Measurements from ENCODE around the gene MYL3. TPM values are rescaled to one million over a fixed set of nuclear protein-coding genes. Genes with fewer than 3 reads are reported as not detected.

Gene MYL3
- total RNA-seq, 3 donors from 2014 or later (not counting 1 experiment from before 2014, with no cell fraction given), result not detected

DNA sequence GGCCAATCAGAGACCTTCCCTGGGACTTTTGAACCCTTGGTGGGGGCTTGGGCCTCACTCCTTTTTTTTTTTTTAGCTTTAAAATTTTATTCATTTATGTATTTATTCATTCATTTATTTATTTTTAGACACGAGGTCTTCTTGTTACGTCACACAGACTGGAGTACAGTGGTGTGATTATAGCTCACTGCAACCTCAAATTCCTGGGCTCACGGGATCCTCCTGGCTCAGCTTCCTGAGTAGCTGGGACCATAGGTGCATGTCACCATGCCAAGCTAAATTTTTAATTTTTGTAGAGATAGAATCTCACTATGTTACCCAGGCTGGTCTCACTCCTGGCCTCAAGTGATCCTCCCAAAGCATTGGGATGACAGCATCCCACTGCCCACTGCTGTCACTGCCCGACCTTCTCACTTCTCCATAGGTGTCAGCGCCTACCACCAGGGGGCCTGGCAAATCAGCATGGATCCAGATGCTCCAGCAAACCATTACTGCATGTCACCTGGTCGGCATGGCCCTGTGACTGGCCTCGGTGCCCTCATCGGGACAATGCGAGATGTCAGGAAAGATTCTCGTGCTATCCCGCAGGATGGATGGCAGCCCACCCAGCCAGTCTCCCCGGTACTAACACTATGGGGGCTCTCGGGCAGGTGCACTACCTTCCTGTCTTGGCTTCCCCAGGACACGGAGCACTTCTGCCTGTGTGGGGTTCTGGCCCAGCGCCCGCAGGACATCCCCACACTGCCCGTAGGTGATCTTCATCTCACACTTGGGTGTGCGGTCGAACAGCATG, 3.0 kb downstream of the MYL3 start:
- intact Hi-C loops (cut with micrococcal nuclease), result no loop called here
- Histone ChIP-seq H3K27ac (ENCODE audit: low read length) (no peak overlapping the region), H3K4me1 (ENCODE audit: control insufficient read depth, insufficient read depth, low read length) (no peaks in the 10 kb centered on the region), H3K4me3 (ENCODE audit: low read length) (no peak overlapping the region), H3K9me3 (ENCODE audit: control insufficient read depth, insufficient read depth, low read length) (no peaks in the 10 kb centered on the region), H3K36me3 (ENCODE audit: control insufficient read depth, insufficient read depth, low read length) (no peaks in the 10 kb centered on the region), H3K27me3 (ENCODE audit: control insufficient read depth, insufficient read depth, low read length) (no peaks in the 10 kb centered on the region)
- H3K4me1 Mint-ChIP-seq, result no peaks in the 10 kb centered on the region
- TF ChIP-seq, protein P1, sequence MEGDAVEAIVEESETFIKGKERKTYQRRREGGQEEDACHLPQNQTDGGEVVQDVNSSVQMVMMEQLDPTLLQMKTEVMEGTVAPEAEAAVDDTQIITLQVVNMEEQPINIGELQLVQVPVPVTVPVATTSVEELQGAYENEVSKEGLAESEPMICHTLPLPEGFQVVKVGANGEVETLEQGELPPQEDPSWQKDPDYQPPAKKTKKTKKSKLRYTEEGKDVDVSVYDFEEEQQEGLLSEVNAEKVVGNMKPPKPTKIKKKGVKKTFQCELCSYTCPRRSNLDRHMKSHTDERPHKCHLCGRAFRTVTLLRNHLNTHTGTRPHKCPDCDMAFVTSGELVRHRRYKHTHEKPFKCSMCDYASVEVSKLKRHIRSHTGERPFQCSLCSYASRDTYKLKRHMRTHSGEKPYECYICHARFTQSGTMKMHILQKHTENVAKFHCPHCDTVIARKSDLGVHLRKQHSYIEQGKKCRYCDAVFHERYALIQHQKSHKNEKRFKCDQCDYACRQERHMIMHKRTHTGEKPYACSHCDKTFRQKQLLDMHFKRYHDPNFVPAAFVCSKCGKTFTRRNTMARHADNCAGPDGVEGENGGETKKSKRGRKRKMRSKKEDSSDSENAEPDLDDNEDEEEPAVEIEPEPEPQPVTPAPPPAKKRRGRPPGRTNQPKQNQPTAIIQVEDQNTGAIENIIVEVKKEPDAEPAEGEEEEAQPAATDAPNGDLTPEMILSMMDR (IDR thresholded peaks at IDR 0.05), result peak; percentile 15
- H3K36me3 Mint-ChIP-seq, result no peaks in the 10 kb centered on the region
- 88% methylated on average over 19 of the region's 19 CpGs for WGBS (ENCODE audit: insufficient coverage)
- no peaks in the 10 kb centered on the region for H3K9me3 Mint-ChIP-seq
- DNase-seq (peak in 1 of 2 donors; percentile 35), ATAC-seq (peak in 1 of 3 donors; percentile 29)
- no peak overlapping the region for H3K4me3 Mint-ChIP-seq
- H3K27ac Mint-ChIP-seq, result no peak overlapping the region
- H3K27me3 Mint-ChIP-seq (ENCODE audit: low read depth in 2 of 2), result peaks cover 0 to 5% of the 10 kb centered on the region in 2 donors

DNA sequence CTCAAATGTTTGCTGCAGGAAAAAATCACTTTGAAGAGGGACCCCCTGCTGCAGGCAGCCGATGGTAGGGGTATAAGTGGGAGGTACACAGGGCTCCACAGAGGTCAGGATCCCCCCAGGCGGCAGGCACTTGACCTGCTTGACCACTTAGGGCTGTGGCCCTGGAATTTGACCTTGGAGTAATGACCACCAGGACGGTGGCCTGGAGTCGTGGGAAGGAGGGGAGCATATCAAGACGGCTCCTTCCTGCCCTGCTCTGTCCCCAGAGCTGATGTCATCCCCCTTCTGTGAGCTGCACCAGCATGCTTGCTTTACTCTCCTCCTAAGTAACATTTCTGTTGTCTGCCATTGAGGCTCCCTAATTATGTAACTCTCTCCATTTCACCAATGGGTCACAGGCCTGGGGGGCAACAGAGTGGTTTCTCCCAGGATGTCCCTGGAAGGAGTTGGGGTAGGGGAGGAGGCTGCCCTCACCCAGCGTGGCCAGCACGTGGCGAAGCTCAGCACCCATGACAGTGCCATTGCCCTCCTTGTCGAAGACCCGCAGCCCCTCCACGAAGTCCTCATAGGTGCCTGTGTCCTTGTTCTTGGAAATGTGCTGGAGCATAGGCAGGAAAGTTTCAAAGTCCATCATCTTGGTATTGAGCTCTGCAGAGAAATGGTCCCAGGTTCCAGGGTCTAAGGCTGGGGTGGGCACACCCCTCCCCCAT, 4.1 kb downstream of the MYL3 start:
- peaks cover 0 to 5% of the 10 kb centered on the region in 2 donors for H3K27me3 Mint-ChIP-seq (ENCODE audit: low read depth in 2 of 2)
- no peaks in the 10 kb centered on the region for H3K9me3 ChIP-seq (ENCODE audit: control insufficient read depth, insufficient read depth, low read length)
- ATAC-seq, result no peak
- H3K36me3 Mint-ChIP-seq, result no peaks in the 10 kb centered on the region
- intact Hi-C loops (cut with micrococcal nuclease), result no loop called here
- H3K4me3 ChIP-seq (ENCODE audit: low read length), result no peak overlapping the region
- no peaks in the 10 kb centered on the region for H3K36me3 ChIP-seq (ENCODE audit: control insufficient read depth, insufficient read depth, low read length)
- no peaks in the 10 kb centered on the region for H3K27me3 ChIP-seq (ENCODE audit: control insufficient read depth, insufficient read depth, low read length)
- H3K27ac Mint-ChIP-seq, result no peak overlapping the region
- no peaks in the 10 kb centered on the region for H3K4me1 Mint-ChIP-seq
- 78% methylated on average over 11 of the region's 11 CpGs for WGBS (ENCODE audit: insufficient coverage)
- no peak overlapping the region for H3K4me3 Mint-ChIP-seq
- TF ChIP-seq, protein P1 (IDR thresholded peaks at IDR 0.05), result no peak
- no peak for DNase-seq
- H3K27ac ChIP-seq (ENCODE audit: low read length), result no peak overlapping the region
- no peaks in the 10 kb centered on the region for H3K9me3 Mint-ChIP-seq
- H3K4me1 ChIP-seq (ENCODE audit: control insufficient read depth, insufficient read depth, low read length), result no peaks in the 10 kb centered on the region

DNA sequence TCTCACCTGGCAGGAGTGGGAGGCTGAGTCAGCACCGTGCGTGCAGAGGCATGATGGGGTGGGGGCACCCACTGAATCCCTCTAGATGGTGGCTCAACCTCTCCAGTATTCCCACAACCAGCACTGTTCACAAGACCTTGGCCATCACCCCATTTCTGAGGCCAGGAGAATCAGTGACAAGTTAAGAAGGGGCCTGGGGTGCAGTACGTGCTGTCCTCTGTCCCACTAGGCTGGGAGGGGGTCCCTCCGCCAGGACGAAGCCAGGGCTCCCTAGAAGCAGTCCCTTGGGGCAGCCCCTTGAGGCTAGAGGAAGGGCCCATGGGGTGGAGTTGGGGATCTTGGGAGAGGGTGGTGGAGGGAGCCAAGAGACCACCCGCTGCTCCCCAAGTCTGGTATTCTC, 4.8 kb downstream of the MYL3 start:
- Mint-ChIP-seq H3K4me3 (no peak overlapping the region), H3K27ac (no peak overlapping the region), H3K9me3 (no peaks in the 10 kb centered on the region), H3K4me1 (no peaks in the 10 kb centered on the region), H3K27me3 (ENCODE audit: low read depth in 2 of 2) (peaks cover 0 to 5% of the 10 kb centered on the region in 2 donors), H3K36me3 (no peaks in the 10 kb centered on the region)
- Histone ChIP-seq H3K4me1 (ENCODE audit: control insufficient read depth, insufficient read depth, low read length) (no peaks in the 10 kb centered on the region), H3K27ac (ENCODE audit: low read length) (no peak overlapping the region), H3K4me3 (ENCODE audit: low read length) (no peak overlapping the region), H3K9me3 (ENCODE audit: control insufficient read depth, insufficient read depth, low read length) (no peaks in the 10 kb centered on the region), H3K27me3 (ENCODE audit: control insufficient read depth, insufficient read depth, low read length) (no peaks in the 10 kb centered on the region), H3K36me3 (ENCODE audit: control insufficient read depth, insufficient read depth, low read length) (no peaks in the 10 kb centered on the region)
- intact Hi-C loops (cut with micrococcal nuclease), result no loop called here
- ATAC-seq (no peak), DNase-seq (no peak)
- 94% methylated on average over 6 of the region's 6 CpGs for WGBS (ENCODE audit: insufficient coverage)
- TF ChIP-seq, protein P1 (IDR thresholded peaks at IDR 0.05), result no peak

All from natural killer cell (primary cell).